Endothelial cell of umbilical vein (primary cell): ENCODE data around the gene SLC6A7. TPM values are rescaled to one million over a fixed set of nuclear protein-coding genes. Genes with fewer than 3 reads are reported as not detected.

Source experiments
- BruUV-seq: library from RNA; stranded (reverse); fragments of 400-500 nt; replicated peaks from 2 replicates; lab custom pipeline; 2021; lab: Mats Ljungman, UMichigan
- CTCF ChIA-PET: fragments of 300-600, 350-600 bp; sonication (Branson Sonifier 250); formaldehyde crosslinking; loops from one replicate; lab custom pipeline; 2021; ENCODE audit warnings: antibody characterized with exemption, inconsistent platforms; lab: Charles Lee
- POLR2A ChIA-PET: fragments of 300-600, 350-600 bp; sonication (Branson Sonifier 250); formaldehyde crosslinking; loops from one replicate; lab custom pipeline; 2021; ENCODE audit warnings: antibody characterized with exemption, inconsistent platforms; lab: Charles Lee
- DNase-seq: peaks from one replicate; pipeline ENCODE4 v3.0.0-alpha.2; 2011; ENCODE audit warnings: low read depth, low spot score
- FAIRE-seq: peaks from 2 replicates; lab custom pipeline; 2011; peaks lifted over from hg19 to GRCh38; lab: Jason Lieb, UNC
- H2AFZ ChIP-seq: 2 replicates; pipeline ENCODE4 v1.6.0; 2012; ENCODE audit warnings: low read depth, low read length, control low read depth, inconsistent platforms
- H3K27ac ChIP-seq: 2 replicates; pipeline ENCODE4 v1.5.1; 2011; ENCODE audit warnings: low read depth, mild to moderate bottlenecking, control low read depth, low read length, moderate library complexity; ENCODE audit not compliant: insufficient read depth
- H3K27me3 ChIP-seq, 2 experiments: 2 replicates each; pipeline versions ENCODE4 v1.6.0 to v1.6.1; 2011; ENCODE audit warnings: low read length in 2 of 2, mixed read lengths in 1 of 2; ENCODE audit not compliant: control insufficient read depth in 2 of 2, insufficient read depth in 2 of 2
- H3K36me3 ChIP-seq, 2 experiments: 2 replicates in 1 of 2; 3 replicates in 1 of 2; pipeline ENCODE4 v1.5.1; 2011; ENCODE audit warnings: low read length in 2 of 2, mild to moderate bottlenecking in 1 of 2, moderate library complexity in 1 of 2; ENCODE audit not compliant: control insufficient read depth in 2 of 2, insufficient read depth in 2 of 2; ENCODE audit errors: extremely low read depth in 1 of 2
- H3K4me1 ChIP-seq: 3 replicates; pipeline ENCODE4 v1.5.1; 2011; ENCODE audit warnings: mild to moderate bottlenecking, low read length; ENCODE audit not compliant: control insufficient read depth, insufficient read depth; ENCODE audit errors: extremely low read depth
- H3K4me2 ChIP-seq: 2 replicates; pipeline ENCODE4 v1.6.1; 2011; ENCODE audit warnings: low read length, control low read depth, mixed read lengths; ENCODE audit not compliant: insufficient read depth
- H3K4me3 ChIP-seq, 3 experiments: fragments of 200-600 bp in 1 of 3; sonication (generic), shearing (Covaris generic) in 1 of 3; replicated peaks in 1 of 3; 2 replicates each; pipeline ENCODE4 v1.5.1; 2011 to 2016; ENCODE audit warnings: control low read depth in 3 of 3, low read length in 3 of 3, mild to moderate bottlenecking in 2 of 3, inconsistent platforms in 1 of 3, low read depth in 1 of 3, moderate library complexity in 1 of 3; ENCODE audit not compliant: insufficient read depth in 1 of 3
- H3K79me2 ChIP-seq: 2 replicates; pipeline ENCODE4 v1.6.0; 2012; ENCODE audit warnings: low read length, inconsistent platforms; ENCODE audit not compliant: control insufficient read depth, insufficient read depth
- H3K9ac ChIP-seq: replicated peaks from 2 replicates; pipeline ENCODE3; 2011; ENCODE audit warnings: low read length, control low read depth; ENCODE audit not compliant: insufficient read depth; ENCODE audit errors: extremely low read depth
- H3K9me1 ChIP-seq: replicated peaks from 3 replicates; pipeline ENCODE4 v1.6.0; 2011; ENCODE audit warnings: mild to moderate bottlenecking, low read length; ENCODE audit not compliant: control insufficient read depth, insufficient read depth; ENCODE audit errors: extremely low read depth
- H3K9me3 ChIP-seq: replicated peaks from 2 replicates; pipeline ENCODE4 v1.5.1; 2012; ENCODE audit warnings: low read length, inconsistent platforms; ENCODE audit not compliant: control insufficient read depth, insufficient read depth
- H4K20me1 ChIP-seq: replicated peaks from 2 replicates; pipeline ENCODE3; 2011; ENCODE audit warnings: mild to moderate bottlenecking, low read length; ENCODE audit not compliant: control insufficient read depth, insufficient read depth; ENCODE audit errors: extremely low read depth
- EZH2 ChIP-seq: IDR thresholded peaks from 2 replicates; pipeline ENCODE4 v1.6.1; 2012; ENCODE audit warnings: borderline replicate concordance, low read depth, mild to moderate bottlenecking, moderate library complexity, low read length, inconsistent platforms; ENCODE audit not compliant: severe bottlenecking
- FOS ChIP-seq: IDR thresholded peaks from 2 replicates; pipeline ENCODE4 v1.6.1; 2011; ENCODE audit warnings: mild to moderate bottlenecking, low read length, moderate library complexity, borderline replicate concordance; ENCODE audit not compliant: insufficient read depth
- GATA2 ChIP-seq: IDR thresholded peaks from 2 replicates; pipeline ENCODE4 v1.7.0; 2011; ENCODE audit warnings: low read depth, mild to moderate bottlenecking, moderate library complexity, mixed read lengths, low read length; ENCODE audit not compliant: insufficient read length, insufficient read depth
- JUN ChIP-seq: IDR thresholded peaks from 2 replicates; pipeline ENCODE4 v1.6.1; 2011; ENCODE audit warnings: borderline replicate concordance, low read depth; ENCODE audit not compliant: insufficient read length, insufficient read depth
- MYC ChIP-seq: IDR thresholded peaks from one replicate; pipeline ENCODE4 v1.6.1; 2011; ENCODE audit warnings: mild to moderate bottlenecking, low read depth, low read length
- POLR2A ChIP-seq: IDR thresholded peaks from 2 replicates; pipeline ENCODE4 v1.6.1; 2012; ENCODE audit warnings: low read depth, mild to moderate bottlenecking, control low read depth, low read length
- POLR2AphosphoS5 ChIP-seq: IDR thresholded peaks from 2 replicates; pipeline ENCODE4 v1.6.1; 2012; ENCODE audit warnings: low read depth, mild to moderate bottlenecking, control low read depth, low read length, moderate library complexity; ENCODE audit not compliant: insufficient read depth
- dilution Hi-C: fragments of 300-500 bp; cut with MboI; formaldehyde crosslinking; loops from one replicate; pipeline ENCODE4 v1.15.0; 2019; ENCODE audit warnings: low sequenced_read_pairs; ENCODE audit not compliant: extremely low pct_ligation_motif_present
- intact Hi-C: fragments of 100-400 bp; cut with micrococcal nuclease; formaldehyde crosslinking; loops from one replicate; pipeline ENCODE4 v1.10.0; 2022
- polyA plus RNA-seq, 4 experiments: library from polyadenylated mRNA; depleted of rRNA in 3 of 4; stranded (reverse) in 3 of 4; unstranded in 1 of 4; fragments of >200 nt; gene quantifications; 2 replicates each; pipeline versions ENCODE4 v1.2.1 to v1.2.3, GENCODE V29; 2011 to 2012; ENCODE audit warnings: missing spikeins in 1 of 4
- total RNA-seq: library from RNA; stranded (reverse); gene quantifications from 2 replicates; pipeline ENCODE4 v1.2.3, GENCODE V29; 2021
- TF ChIP-seq, protein P1 (sequence below), 2 donors: IDR thresholded peaks; 1 replicate in 1 of 2; 2 replicates in 1 of 2; pipeline ENCODE4 v1.5.1; 2011; ENCODE audit warnings: low read length in 2 of 2, mild to moderate bottlenecking in 2 of 2, moderate library complexity in 2 of 2, control low read depth in 1 of 2, inconsistent platforms in 1 of 2, low read depth in 1 of 2; ENCODE audit not compliant: insufficient read depth in 1 of 2; ENCODE audit errors: extremely low read depth in 1 of 2
- TF ChIP-seq, protein P2 (sequence below): IDR thresholded peaks from 2 replicates; pipeline ENCODE4 v1.6.1; 2011; ENCODE audit not compliant: insufficient read depth, insufficient read length

Gene SLC6A7
- total and polyA plus RNA-seq, 2 donors (not counting 3 experiments of a cell fraction or from before 2014, with no cell fraction given): not detected

DNA sequence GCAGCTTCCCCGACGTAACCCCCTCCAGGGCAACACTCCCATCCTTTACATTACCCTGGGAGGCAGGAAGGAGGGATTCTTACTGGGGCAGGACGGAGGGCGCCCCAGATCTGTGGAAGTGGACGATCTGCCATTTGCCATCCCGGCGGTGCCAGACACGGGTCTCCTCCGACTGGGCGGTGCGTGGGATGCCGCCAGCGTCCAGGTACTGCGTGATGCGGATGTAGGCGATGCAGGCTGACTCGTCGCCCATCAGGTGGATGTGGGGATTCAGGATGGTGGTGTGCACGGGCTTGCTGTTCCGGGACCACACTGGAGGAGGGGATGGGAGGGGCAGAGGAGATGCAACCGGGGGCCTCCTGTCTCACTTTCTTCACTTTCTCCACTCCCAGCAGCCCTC lies 33.0 kb downstream of the SLC6A7 start:
- Histone ChIP-seq H3K36me3 (no peaks in the 10 kb centered on the region), H3K79me2 (no peaks in the 10 kb centered on the region), H3K27me3 (peaks cover 0 to 1% of the 10 kb centered on the region in 2 experiments), H3K4me2 (no peak overlapping the region), H4K20me1 (no peaks in the 10 kb centered on the region), H3K9me3 (no peaks in the 10 kb centered on the region), H2AFZ (no peak overlapping the region), H3K9me1 (no peaks in the 10 kb centered on the region), H3K4me3 (no peak overlapping the region), H3K9ac (no peak overlapping the region), H3K4me1 (no peaks in the 10 kb centered on the region), H3K27ac (no peak overlapping the region)
- no TSS peak for BruUV-seq
- POLR2A ChIA-PET: no interaction called here
- FAIRE-seq: no peak
- TF ChIP-seq POLR2A (no peak), JUN (no peak), GATA2 (no peak), EZH2 (no peak), POLR2AphosphoS5 (no peak), FOS (no peak), MYC (no peak)
- TF ChIP-seq, protein P1, sequence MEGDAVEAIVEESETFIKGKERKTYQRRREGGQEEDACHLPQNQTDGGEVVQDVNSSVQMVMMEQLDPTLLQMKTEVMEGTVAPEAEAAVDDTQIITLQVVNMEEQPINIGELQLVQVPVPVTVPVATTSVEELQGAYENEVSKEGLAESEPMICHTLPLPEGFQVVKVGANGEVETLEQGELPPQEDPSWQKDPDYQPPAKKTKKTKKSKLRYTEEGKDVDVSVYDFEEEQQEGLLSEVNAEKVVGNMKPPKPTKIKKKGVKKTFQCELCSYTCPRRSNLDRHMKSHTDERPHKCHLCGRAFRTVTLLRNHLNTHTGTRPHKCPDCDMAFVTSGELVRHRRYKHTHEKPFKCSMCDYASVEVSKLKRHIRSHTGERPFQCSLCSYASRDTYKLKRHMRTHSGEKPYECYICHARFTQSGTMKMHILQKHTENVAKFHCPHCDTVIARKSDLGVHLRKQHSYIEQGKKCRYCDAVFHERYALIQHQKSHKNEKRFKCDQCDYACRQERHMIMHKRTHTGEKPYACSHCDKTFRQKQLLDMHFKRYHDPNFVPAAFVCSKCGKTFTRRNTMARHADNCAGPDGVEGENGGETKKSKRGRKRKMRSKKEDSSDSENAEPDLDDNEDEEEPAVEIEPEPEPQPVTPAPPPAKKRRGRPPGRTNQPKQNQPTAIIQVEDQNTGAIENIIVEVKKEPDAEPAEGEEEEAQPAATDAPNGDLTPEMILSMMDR (IDR thresholded peaks at IDR 0.05; ENCODE audit: extremely low read depth in 1 of 2, insufficient read depth in 1 of 2, low read depth in 1 of 2, low read length in 2 of 2): no peak
- TF ChIP-seq, protein P2, sequence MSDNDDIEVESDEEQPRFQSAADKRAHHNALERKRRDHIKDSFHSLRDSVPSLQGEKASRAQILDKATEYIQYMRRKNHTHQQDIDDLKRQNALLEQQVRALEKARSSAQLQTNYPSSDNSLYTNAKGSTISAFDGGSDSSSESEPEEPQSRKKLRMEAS: no peak
- CTCF ChIA-PET: interaction anchor here (0.8 to 1.2 kb wide), 3 partner anchors 14 to 20 kb away, joined by 3 read pairs; no protein-coding TSS in a partner anchor
- intact Hi-C loops (no loop called here), dilution Hi-C loops (no loop called here)
- no peak for DNase-seq
